GM12878 (cell line): ENCODE results near the gene MAN1B1. TPM values are rescaled to one million over a fixed set of nuclear protein-coding genes. Genes with fewer than 3 reads are reported as not detected.

ENCODE experiments used
- ATAC-seq: fragments of 200-7000 bp; cut with Tn5 transposase; 3 replicates; pipeline ENCODE4 v1.9.1; 2020; ENCODE audit warnings: mild to moderate bottlenecking, moderate library complexity
- BruUV-seq: library from RNA; stranded (reverse); fragments of 400-500 nt; replicated peaks from 2 replicates; lab custom pipeline; 2021; lab: Mats Ljungman, UMichigan
- CTCF ChIA-PET: fragments of 300-600 bp; sonication (Branson Sonifier 250); formaldehyde crosslinking; extraction: SDS; loops from one replicate; lab custom pipeline; 2021; ENCODE audit warnings: inconsistent platforms; lab: Yijun Ruan, JAX
- POLR2A ChIA-PET: fragments of 350-600 bp; formaldehyde crosslinking; extraction: SDS; loops from one replicate; lab custom pipeline; 2021; ENCODE audit warnings: inconsistent platforms; lab: Charles Lee
- RAD21 ChIA-PET: fragments of 300-600 bp; sonication (Branson Sonifier 250); formaldehyde crosslinking; loops from one replicate; lab custom pipeline; 2023; ENCODE audit warnings: antibody characterized with exemption; ENCODE audit not compliant: unreplicated experiment; lab: Charles Lee
- SMC1A ChIA-PET: fragments of 300-600 bp; sonication (Branson Sonifier 250); formaldehyde crosslinking; loops from one replicate; lab custom pipeline; 2023; ENCODE audit not compliant: unreplicated experiment, uncharacterized antibody; lab: Charles Lee
- DNase-seq: peaks from one replicate; pipeline ENCODE4 v3.0.0-alpha.2; 2011; ENCODE audit warnings: low read depth, low spot score
- FAIRE-seq: peaks from 3 replicates; lab custom pipeline; 2011; peaks lifted over from hg19 to GRCh38; lab: Jason Lieb, UNC
- H2AFZ ChIP-seq: 2 replicates; pipeline ENCODE4 v1.6.0; 2011; ENCODE audit warnings: low read depth, low read length, control low read depth; ENCODE audit not compliant: control insufficient read depth
- H3K27ac ChIP-seq: 2 replicates; pipeline ENCODE4 v1.5.1; 2011; ENCODE audit warnings: control low read depth; ENCODE audit not compliant: control insufficient read depth, insufficient read depth
- H3K27me3 ChIP-seq, 2 experiments: replicated peaks in 1 of 2; 2 replicates each; pipeline versions ENCODE4 v1.6.0 to v1.6.1; 2011; ENCODE audit warnings: low read length in 1 of 2; ENCODE audit not compliant: control insufficient read depth in 2 of 2, insufficient read depth in 2 of 2
- H3K36me3 ChIP-seq, 2 experiments: 2 replicates each; pipeline ENCODE4 v1.5.1; 2011; ENCODE audit warnings: low read length in 1 of 2; ENCODE audit not compliant: control insufficient read depth in 2 of 2, insufficient read depth in 2 of 2
- H3K4me1 ChIP-seq: 2 replicates; pipeline ENCODE4 v1.6.1; 2011; ENCODE audit warnings: mild to moderate bottlenecking, low read length, moderate library complexity, mixed read lengths; ENCODE audit not compliant: control insufficient read depth, insufficient read depth
- H3K4me2 ChIP-seq: 2 replicates; pipeline ENCODE4 v1.6.0; 2011; ENCODE audit warnings: control low read depth; ENCODE audit not compliant: control insufficient read depth, insufficient read depth
- H3K4me3 ChIP-seq: fragments of 200-600 bp; sonication (generic); 2 replicates; pipeline ENCODE4 v1.5.1; 2016
- H3K79me2 ChIP-seq: 2 replicates; pipeline ENCODE4 v1.6.0; 2011; ENCODE audit warnings: low read length; ENCODE audit not compliant: control insufficient read depth, insufficient read depth
- H3K9ac ChIP-seq: 2 replicates; pipeline ENCODE4 v1.8.0; 2011; ENCODE audit warnings: low read length, control low read depth, mixed read lengths; ENCODE audit not compliant: control insufficient read depth, insufficient read depth
- H3K9me3 ChIP-seq: replicated peaks from 3 replicates; pipeline ENCODE4 v1.5.1; 2011; ENCODE audit warnings: mild to moderate bottlenecking, low read length; ENCODE audit not compliant: control insufficient read depth, insufficient read depth
- H4K20me1 ChIP-seq: 2 replicates; pipeline ENCODE4 v1.6.0; 2011; ENCODE audit not compliant: control insufficient read depth, insufficient read depth
- BCLAF1 ChIP-seq: fragments of 450-650 bp; IDR thresholded peaks from 2 replicates; pipeline ENCODE4 v1.6.1; 2017; ENCODE audit warnings: antibody characterized with exemption, mild to moderate bottlenecking, moderate library complexity
- CTCF ChIP-seq, 3 experiments: IDR thresholded peaks in 2 of 3; conservative IDR thresholded peaks in 1 of 3; 2 replicates each; pipeline ENCODE4 v1.5.1; 2011; ENCODE audit warnings: low read depth in 3 of 3, low read length in 3 of 3, mild to moderate bottlenecking in 3 of 3, control low read depth in 2 of 3, moderate library complexity in 2 of 3, inconsistent platforms in 1 of 3, mixed read lengths in 1 of 3; ENCODE audit not compliant: control insufficient read depth in 2 of 3, insufficient read depth in 1 of 3; ENCODE audit errors: extremely low read depth in 1 of 3
- E4F1 ChIP-seq: fragments of 450-650 bp; IDR thresholded peaks from 2 replicates; pipeline ENCODE4 v1.6.1; 2018; ENCODE audit warnings: borderline replicate concordance, mild to moderate bottlenecking; ENCODE audit not compliant: partially characterized antibody
- HDAC2 ChIP-seq: fragments of 200-600 bp; sonication (generic); IDR thresholded peaks from 2 replicates; pipeline ENCODE4 v1.6.1; 2017
- IKZF1 ChIP-seq: fragments of 450-650 bp; conservative IDR thresholded peaks from 2 replicates; pipeline ENCODE4 v1.6.1; 2017; ENCODE audit warnings: antibody characterized with exemption, mild to moderate bottlenecking
- JUNB ChIP-seq: IDR thresholded peaks from 2 replicates; pipeline ENCODE4 v1.6.1; 2016; ENCODE audit warnings: antibody characterized with exemption, mild to moderate bottlenecking
- JUND ChIP-seq: IDR thresholded peaks from 2 replicates; pipeline ENCODE4 v1.6.1; 2012; ENCODE audit warnings: low read depth, mild to moderate bottlenecking, low read length, improper control_type of control experiment, moderate library complexity
- MYC ChIP-seq: IDR thresholded peaks from 2 replicates; pipeline ENCODE4 v1.6.1; 2011; ENCODE audit warnings: mild to moderate bottlenecking, low read length, moderate library complexity, inconsistent platforms; ENCODE audit not compliant: insufficient read depth, insufficient replicate concordance, insufficient read length, severe bottlenecking
- NBN ChIP-seq: fragments of 450-650 bp; IDR thresholded peaks from 2 replicates; pipeline ENCODE4 v1.6.1; 2016
- RELA ChIP-seq: fragments of 450-650 bp; IDR thresholded peaks from 2 replicates; pipeline ENCODE4 v1.8.0; 2014; ENCODE audit warnings: borderline replicate concordance; ENCODE audit not compliant: partially characterized antibody
- SIN3A ChIP-seq: IDR thresholded peaks from 2 replicates; pipeline ENCODE4 v1.6.1; 2012; ENCODE audit warnings: low read depth, low read length, improper control_type of control experiment
- SREBF1 ChIP-seq: IDR thresholded peaks from 2 replicates; pipeline ENCODE4 v1.6.1; 2012; ENCODE audit warnings: mild to moderate bottlenecking, low read length
- ZNF207 ChIP-seq: fragments of 450-650 bp; IDR thresholded peaks from 2 replicates; pipeline ENCODE4 v1.6.1; 2014; ENCODE audit warnings: antibody characterized with exemption, mild to moderate bottlenecking, borderline replicate concordance
- WGBS: methylation state at CpG from one replicate; pipeline ENCODE4 v1.1.6; 2016; ENCODE audit warnings: low lambda C conversion rate; ENCODE audit not compliant: insufficient replicate concordance, insufficient coverage; ENCODE audit errors: missing lambda C conversion rate; 5-methylcytosine and 5-hydroxymethylcytosine counted together
- in situ Hi-C: fragments of 300-500 bp; cut with MboI; formaldehyde crosslinking; loops from 9 replicates; pipeline ENCODE4 v1.14.3; 2018; ENCODE audit warnings: mixed read lengths
- intact Hi-C: fragments of 100-400 bp; cut with micrococcal nuclease; formaldehyde crosslinking; loops from one replicate; pipeline ENCODE4 v1.14.2; 2022; ENCODE audit not compliant: unreplicated experiment
- polyA plus RNA-seq, 11 experiments: library from polyadenylated mRNA; depleted of rRNA in 4 of 11; unstranded in 6 of 11; stranded (reverse) in 5 of 11; fragments of >200 nt; fragmentation: Nextera tagmentation in 4 of 11; fragmentation: Illumina TruSeq in 1 of 11; extraction: Ambion mirVana in 4 of 11; extraction: Trizol in 1 of 11; gene quantifications; 1 replicate in 1 of 11; 2 replicates in 10 of 11; pipeline versions ENCODE4 v1.2.1 to v1.2.3, GENCODE V29; 2011 to 2016; ENCODE audit warnings: inconsistent platforms in 2 of 11, missing spikeins in 2 of 11, low read depth in 1 of 11
- total RNA-seq, 4 experiments: library from RNA; depleted of rRNA in 3 of 4; stranded (reverse); fragments of >200 nt in 3 of 4; fragmentation: Illumina TruSeq in 1 of 4; extraction: Trizol in 1 of 4; gene quantifications; 2 replicates each; pipeline versions ENCODE4 v1.2.1 to v1.2.3, GENCODE V29; 2013 to 2021

MAN1B1 gene
- total and polyA plus RNA-seq, 10 of the 15 experiments (the other 5 are each of a cell fraction or from before 2014, with no cell fraction given): 0.71 to 34.1 (median 22.7) TPM

GRCh38 chr9:137057545-137057944 lies 29.2 kb upstream of the MAN1B1 start:
- no peak for ATAC-seq
- Histone ChIP-seq H3K4me3 (no peak overlapping the region), H3K79me2 (no peaks in the 10 kb centered on the region), H3K9ac (no peak overlapping the region), H3K36me3 (no peaks in the 10 kb centered on the region), H2AFZ (no peak overlapping the region), H4K20me1 (no peaks in the 10 kb centered on the region), H3K4me2 (no peak overlapping the region), H3K27me3 (peaks cover 4 to 12% of the 10 kb centered on the region in 2 experiments; a peak in 3 of 4 replicates), H3K27ac (no peak overlapping the region), H3K4me1 (no peaks in the 10 kb centered on the region), H3K9me3 (no peaks in the 10 kb centered on the region)
- TF ChIP-seq IKZF1: no peak
- TF ChIP-seq E4F1: no peak
- no peak for TF ChIP-seq MYC
- TF ChIP-seq JUND: no peak
- no peak for TF ChIP-seq NBN
- TF ChIP-seq CTCF (IDR thresholded peaks at IDR 0.05 in 2 of 3, conservative IDR thresholded peaks at IDR 0.05 in 1 of 3; ENCODE audit: control insufficient read depth in 2 of 3, extremely low read depth in 1 of 3, insufficient read depth in 1 of 3, low read depth in 3 of 3, low read length in 3 of 3): no peak
- TF ChIP-seq JUNB: no peak
- TF ChIP-seq BCLAF1: no peak
- no peak for TF ChIP-seq ZNF207
- no peak for TF ChIP-seq SIN3A
- TF ChIP-seq RELA: no peak
- no peak for TF ChIP-seq HDAC2
- no peak for TF ChIP-seq SREBF1
- intact Hi-C loops (no loop called here), in situ Hi-C loops (no loop called here)
- BruUV-seq: no TSS peak
- ChIA-PET CTCF (interaction anchor here (2.0 to 2.4 kb wide), 3 partner anchors 10 to 28 kb away, joined by 6 to 14 read pairs (median 10); partner anchors contain the start of gene NPDC1), POLR2A (no interaction called here), SMC1A (no interaction called here), RAD21 (no interaction called here)
- WGBS: 71% methylated on average over 16 of the region's 16 CpGs
- FAIRE-seq: no peak
- no peak for DNase-seq
